HG02571 (cell line): ENCODE results near the gene CLDN2.

Experiments
- ATAC-seq: cut with Tn5 transposase; IDR thresholded peaks from one replicate; pipeline ENCODE4 v1.9.1; 2021; ENCODE audit warnings: mild to moderate bottlenecking, moderate library complexity; ENCODE audit not compliant: unreplicated experiment

CLDN2 gene

GRCh38 chrX:106917830-106918500 lies 2.2 kb upstream of the CLDN2 start:
- ATAC-seq: no peak

DNA sequence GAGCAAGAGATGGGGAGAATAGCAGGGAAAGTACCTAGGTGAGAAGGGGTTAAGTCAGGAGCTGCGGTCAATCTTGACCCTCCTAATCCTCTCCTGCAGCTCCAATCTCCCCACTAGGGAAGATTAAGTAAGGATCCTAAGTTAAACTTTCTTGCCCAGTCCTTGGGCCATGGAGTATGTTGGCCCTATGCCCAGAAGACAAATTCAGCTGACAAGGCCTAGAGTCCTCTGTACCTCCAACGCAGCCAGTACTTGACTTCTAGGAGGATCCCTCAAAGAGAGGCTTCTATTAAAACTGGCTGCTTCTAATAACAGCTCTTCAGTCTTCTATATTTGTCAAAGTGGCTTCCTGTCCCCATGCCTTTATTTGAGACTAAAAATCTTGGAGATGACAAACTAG lies 1.4 kb downstream of the CLDN2 start:
- ATAC-seq: no peak

DNA sequence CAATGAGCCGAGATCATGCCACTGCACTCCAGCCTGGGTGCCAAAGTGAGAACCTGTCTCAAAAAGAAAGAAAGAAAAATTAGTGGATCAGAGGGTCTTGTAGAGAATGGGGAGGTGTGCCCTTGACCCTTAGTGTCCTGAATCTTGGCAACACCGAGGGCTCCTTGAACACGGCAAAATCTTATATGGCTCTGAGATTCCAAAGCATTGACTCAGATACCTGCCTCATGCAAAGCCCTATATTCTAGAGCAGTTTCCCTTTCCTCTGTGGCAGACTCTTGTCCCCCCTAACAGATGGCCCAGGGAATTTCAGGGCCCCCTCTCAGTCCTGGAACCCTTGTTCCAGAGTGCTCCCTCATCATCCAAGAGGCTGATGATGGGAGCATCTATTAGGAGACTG lies 6.8 kb downstream of the CLDN2 start:
- no peak for ATAC-seq

DNA sequence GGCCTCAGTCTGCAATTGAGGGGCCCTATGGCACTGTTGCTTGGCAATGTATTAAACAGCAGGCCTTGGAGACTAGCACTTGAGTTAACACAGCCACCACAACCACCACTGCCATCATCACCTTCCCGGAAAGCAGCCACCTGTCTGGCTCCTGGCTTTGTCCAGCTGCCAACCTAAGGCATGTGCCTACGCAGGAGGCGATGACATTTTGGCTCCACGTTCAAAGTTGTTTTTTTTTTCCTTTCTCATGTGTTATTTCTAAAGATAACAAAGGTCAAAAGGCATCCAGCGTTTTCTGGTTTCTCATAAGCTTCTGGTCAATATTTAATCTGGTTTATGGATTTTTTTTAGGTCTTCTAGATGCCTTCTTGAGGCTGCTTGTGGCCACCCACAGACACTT lies 7.5 kb downstream of the CLDN2 start:
- no peak for ATAC-seq

DNA sequence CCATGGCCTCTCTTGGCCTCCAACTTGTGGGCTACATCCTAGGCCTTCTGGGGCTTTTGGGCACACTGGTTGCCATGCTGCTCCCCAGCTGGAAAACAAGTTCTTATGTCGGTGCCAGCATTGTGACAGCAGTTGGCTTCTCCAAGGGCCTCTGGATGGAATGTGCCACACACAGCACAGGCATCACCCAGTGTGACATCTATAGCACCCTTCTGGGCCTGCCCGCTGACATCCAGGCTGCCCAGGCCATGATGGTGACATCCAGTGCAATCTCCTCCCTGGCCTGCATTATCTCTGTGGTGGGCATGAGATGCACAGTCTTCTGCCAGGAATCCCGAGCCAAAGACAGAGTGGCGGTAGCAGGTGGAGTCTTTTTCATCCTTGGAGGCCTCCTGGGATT lies 8.0 kb downstream of the CLDN2 start:
- ATAC-seq: no peak

- no peak for ATAC-seq
Measured at GRCh38 chrX:106931831-106932491, 11.8 kb downstream of the CLDN2 start.

DNA sequence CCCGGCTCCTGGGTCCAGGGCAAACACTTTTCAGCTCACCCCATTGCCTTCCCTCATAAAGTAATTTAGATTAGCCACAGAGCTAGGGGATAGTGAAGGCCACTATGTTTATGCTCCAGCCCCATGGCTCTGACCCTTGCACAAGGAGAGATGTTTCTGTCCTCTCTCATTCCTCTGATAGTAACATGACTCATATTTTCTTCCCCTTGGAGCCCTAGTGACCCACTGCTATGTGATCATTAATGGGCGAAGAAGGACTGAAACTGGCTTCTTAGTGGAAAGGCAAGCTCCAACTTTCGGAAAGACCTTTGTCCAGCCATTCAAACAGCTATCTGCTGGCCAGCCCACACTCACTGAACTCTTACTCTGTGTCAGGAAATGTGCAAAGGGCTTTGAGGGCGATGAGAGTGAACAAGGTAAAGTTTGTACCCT lies 12.3 kb downstream of the CLDN2 start:
- no peak for ATAC-seq

DNA sequence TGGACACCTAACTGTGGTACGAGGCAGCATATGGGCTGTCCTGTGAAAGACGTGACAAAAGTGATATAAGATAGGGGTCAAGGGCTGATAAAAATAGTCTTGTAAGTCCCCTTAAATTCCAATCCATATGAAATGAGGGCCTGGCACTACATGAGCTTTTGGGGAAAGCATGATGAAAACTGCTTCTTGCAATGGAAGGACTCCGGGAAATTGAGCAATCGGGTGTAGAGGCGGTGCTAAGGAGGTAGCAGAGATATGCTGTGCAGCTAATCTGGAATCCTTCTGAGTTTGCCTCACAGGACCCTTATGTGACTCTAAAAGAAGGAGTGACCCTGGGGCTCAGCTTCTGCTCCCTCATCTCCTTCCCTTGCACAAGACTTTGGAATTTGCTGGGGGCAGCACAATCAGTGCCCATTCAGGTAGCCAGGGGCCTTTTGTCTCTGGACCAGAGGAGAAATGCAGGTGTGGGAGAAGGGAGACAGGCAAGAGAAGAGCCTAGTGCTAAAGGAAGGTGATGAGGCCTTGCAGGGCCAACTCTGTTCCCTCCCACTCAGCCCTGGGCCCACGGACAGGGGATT lies 12.8 kb downstream of the CLDN2 start:
- no peak for ATAC-seq

DNA sequence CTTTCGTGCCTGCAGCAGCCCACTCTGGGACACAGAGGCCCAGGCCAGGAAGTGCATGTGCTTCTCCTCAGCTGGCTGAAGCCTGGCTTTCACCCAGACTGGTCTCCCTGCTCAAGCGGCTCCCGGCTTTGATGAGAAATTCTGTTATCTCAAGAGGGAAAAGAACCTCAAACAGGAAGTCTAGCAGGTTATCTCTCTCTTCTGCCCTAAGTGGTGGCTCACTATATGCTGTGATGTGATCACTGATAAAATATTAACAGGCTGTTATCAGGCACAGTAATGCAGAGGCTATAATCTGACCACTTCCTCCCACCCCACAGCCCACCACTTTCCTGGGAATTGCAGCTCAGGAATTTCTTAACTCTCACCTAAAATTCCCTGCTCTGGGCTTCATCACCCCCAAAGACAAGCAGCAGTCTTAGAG lies 13.3 kb downstream of the CLDN2 start:
- no peak for ATAC-seq

GRCh38 chrX:106935175-106935574 lies 15.0 kb downstream of the CLDN2 start:
- ATAC-seq: no peak

DNA sequence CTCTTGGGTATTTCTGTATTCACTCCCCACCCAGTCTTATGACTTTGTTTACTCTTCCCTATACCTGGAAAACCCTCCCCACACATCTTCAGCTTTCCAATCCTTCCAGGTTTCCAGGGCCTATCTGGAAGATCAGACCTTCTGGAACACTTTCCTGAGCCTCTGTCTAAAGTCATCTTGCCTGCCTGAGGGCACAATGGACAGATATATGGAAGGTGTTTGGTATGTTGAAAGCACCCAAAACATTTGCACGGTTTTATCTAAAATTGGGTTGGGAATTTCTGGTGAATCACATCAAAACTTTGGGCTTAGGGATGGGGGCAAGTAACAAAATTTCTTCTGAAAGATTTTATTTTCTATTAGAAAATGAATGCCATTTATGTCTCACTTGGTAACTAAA lies 16.0 kb downstream of the CLDN2 start:
- ATAC-seq: no peak

DNA sequence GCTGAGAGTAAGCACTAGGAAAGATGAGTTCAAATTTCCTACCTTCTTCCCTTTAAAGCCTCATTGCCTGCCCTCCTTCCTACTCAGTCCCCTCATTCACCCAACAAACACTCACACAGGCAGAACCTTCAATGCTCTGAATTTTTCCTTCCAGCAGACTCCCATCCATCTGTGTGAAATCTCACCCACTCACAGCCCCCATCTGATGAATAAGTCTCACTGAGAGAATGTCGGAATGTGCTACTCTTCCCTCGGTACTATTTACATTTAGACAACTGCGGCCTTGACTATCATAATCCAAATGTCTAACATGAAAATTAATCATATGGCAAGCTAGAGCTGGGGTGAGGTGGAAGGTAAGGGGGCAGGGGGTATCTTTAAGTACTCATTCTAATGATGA lies 19.4 kb downstream of the CLDN2 start:
- ATAC-seq: no peak

- no peak for ATAC-seq
Measured at GRCh38 chrX:106940068-106940467, 19.9 kb downstream of the CLDN2 start.

DNA sequence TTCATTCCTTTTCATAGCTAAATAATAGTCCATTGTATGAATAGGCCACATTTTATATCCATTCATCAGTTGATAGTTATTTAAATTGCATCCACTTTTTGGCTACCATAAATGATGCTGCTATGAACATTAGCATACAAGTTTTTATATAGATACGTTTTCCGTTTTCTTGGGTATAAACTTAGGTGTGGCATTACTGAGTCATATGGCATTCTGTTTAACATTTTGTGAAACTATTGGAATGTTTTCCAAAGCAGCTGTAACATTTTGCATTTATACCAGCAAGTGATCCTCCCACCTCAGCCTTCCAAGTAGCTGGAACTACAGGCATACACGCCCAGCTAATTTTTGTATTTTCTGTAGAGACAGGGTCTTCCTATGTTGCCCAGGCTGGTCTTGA lies 26.3 kb downstream of the CLDN2 start:
- ATAC-seq: no peak

GRCh38 chrX:106948641-106949040 lies 28.4 kb downstream of the CLDN2 start:
- ATAC-seq: no peak

GRCh38 chrX:106949366-106949765 lies 29.2 kb downstream of the CLDN2 start:
- ATAC-seq: no peak

DNA sequence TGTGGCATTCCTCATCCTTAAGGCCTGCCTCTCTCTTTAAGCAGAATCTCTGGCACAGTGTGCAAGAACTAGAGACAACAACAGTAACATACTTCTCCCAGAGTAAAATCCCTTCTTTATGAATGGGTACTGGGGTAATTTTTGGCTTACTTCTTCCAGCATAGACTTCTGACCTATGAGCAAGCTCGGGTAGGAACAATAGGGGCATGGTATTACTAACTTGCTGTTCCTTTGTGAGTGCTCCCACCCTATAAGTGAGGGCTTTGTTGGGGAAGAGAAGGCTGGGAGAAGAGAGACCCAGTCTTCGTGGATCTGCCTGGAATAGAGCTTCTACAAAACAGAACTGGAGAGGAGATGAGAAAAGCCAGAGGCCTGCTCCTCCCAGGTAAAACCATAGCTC lies 30.2 kb downstream of the CLDN2 start:
- no peak for ATAC-seq

GRCh38 chrX:106951230-106951629 lies 31.0 kb downstream of the CLDN2 start:
- no peak for ATAC-seq

DNA sequence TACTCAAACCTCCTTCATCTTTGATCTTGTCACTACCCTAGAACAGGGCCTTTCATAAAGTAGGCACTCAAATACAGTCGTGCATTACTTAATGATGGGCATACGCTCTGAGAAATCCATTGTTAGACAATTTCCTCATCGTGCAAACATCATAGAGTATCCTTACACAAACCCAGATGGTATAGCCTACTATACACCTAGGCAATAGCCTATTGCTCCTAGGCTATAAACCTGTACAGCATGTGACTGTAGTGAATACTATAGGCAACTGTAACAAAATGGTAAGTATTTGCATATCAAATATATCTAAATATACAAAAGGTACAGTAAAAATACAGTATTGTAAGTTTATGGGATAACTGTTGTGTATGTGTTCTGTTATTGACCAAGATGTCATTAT lies 31.9 kb downstream of the CLDN2 start:
- no peak for ATAC-seq

DNA sequence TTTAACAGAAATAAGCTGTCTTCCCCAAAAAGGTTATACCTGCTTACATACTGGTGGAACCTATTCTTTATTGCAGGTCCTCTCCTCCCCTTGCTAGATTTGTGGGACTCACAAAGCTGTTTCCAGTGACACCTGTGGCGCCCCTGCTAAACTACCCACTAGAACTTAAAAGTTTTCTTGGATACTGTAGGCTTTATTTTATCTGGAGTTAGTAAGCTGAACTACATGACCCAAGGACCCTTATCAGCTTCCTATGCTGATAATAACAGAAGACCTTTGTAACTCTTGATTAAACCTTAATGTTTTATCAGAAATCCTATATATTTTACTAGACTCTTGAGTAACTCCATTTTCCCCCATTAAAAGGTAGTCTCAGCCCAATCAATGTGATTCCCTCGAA lies 32.3 kb downstream of the CLDN2 start:
- ATAC-seq: no peak

DNA sequence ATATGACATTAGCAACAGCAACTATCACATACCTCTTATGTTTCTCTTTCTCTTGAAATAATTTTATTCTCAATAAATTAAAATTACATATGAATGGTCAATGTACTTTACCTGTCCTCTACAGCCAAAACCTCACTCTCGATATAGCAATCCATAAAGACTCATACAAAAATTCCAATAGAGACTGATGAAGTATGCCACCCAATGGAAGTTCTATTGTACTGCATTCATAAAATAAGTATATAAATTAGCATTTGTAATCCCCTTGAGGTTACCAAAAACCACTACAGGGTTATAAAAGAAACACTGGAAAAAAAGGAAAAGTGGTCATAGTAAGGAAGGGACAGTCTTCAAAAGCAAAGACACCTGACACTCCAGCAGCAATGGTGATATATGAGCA lies 32.8 kb downstream of the CLDN2 start:
- ATAC-seq: no peak

GRCh38 chrX:106954041-106954440 lies 33.8 kb downstream of the CLDN2 start:
- ATAC-seq: no peak
